ENCODE measurements around the gene PLXNB2. TPM values are rescaled to one million over a fixed set of nuclear protein-coding genes. Genes with fewer than 3 reads are reported as not detected.

Gene PLXNB2
- polyA plus RNA-seq, 1 donor from 2014 or later: 38.6 TPM

- H3K27ac ChIP-seq (ENCODE audit: low read length): no peak overlapping the region
- peaks cover 8% of the 10 kb centered on the region for H3K79me2 ChIP-seq (replicated peaks; ENCODE audit: insufficient read depth, low read length)
These were observed 40.6 kb upstream of the PLXNB2 start for GRCh38 chr22:50348058-50348457.

GRCh38 chr22:50347157-50347556, 39.7 kb upstream of the PLXNB2 start:
- H3K9me3 ChIP-seq (ENCODE audit: low read length): no peaks in the 10 kb centered on the region
- no peaks in the 10 kb centered on the region for H3K9me2 ChIP-seq (ENCODE audit: insufficient read depth, low read length)
- no peak overlapping the region for H3K27ac ChIP-seq (ENCODE audit: low read length)
- H4K20me1 ChIP-seq (ENCODE audit: insufficient read depth): no peaks in the 10 kb centered on the region
- peak overlapping the region; percentile 55 for H3K4me3 ChIP-seq (ENCODE audit: low read length)
- no peaks in the 10 kb centered on the region for H3F3A ChIP-seq (ENCODE audit: insufficient read depth, low read length, poor library complexity, severe bottlenecking)
- peaks cover 12% of the 10 kb centered on the region for H3K79me2 ChIP-seq (replicated peaks; ENCODE audit: insufficient read depth, low read length)
- H3K9ac ChIP-seq (ENCODE audit: low read length): peak overlapping the region; percentile 16
- H3K27me3 ChIP-seq (ENCODE audit: insufficient read depth, low read depth, low read length): no peaks in the 10 kb centered on the region
- no peaks in the 10 kb centered on the region for H3K36me3 ChIP-seq (ENCODE audit: insufficient read depth, low read length)
- H2AFZ ChIP-seq (ENCODE audit: low read depth, low read length): no peak overlapping the region
- no peak overlapping the region for H3K4me2 ChIP-seq (ENCODE audit: low read length)
- TF ChIP-seq TAF1 (IDR thresholded peaks at IDR 0.05; ENCODE audit: low read depth) (no peak), SMC3 (conservative IDR thresholded peaks at IDR 0.05; ENCODE audit: poor library complexity) (no peak), EP300 (conservative IDR thresholded peaks at IDR 0.05; ENCODE audit: poor library complexity, severe bottlenecking) (no peak), REST (IDR thresholded peaks at IDR 0.05; ENCODE audit: borderline replicate concordance) (no peak), EZH2 (IDR thresholded peaks at IDR 0.05; ENCODE audit: borderline replicate concordance, insufficient read depth, low read length, poor library complexity, severe bottlenecking) (no peak), RAD21 (conservative IDR thresholded peaks at IDR 0.05) (no peak), POLR2AphosphoS5 (IDR thresholded peaks at IDR 0.05) (no peak)
- TF ChIP-seq, protein P1, sequence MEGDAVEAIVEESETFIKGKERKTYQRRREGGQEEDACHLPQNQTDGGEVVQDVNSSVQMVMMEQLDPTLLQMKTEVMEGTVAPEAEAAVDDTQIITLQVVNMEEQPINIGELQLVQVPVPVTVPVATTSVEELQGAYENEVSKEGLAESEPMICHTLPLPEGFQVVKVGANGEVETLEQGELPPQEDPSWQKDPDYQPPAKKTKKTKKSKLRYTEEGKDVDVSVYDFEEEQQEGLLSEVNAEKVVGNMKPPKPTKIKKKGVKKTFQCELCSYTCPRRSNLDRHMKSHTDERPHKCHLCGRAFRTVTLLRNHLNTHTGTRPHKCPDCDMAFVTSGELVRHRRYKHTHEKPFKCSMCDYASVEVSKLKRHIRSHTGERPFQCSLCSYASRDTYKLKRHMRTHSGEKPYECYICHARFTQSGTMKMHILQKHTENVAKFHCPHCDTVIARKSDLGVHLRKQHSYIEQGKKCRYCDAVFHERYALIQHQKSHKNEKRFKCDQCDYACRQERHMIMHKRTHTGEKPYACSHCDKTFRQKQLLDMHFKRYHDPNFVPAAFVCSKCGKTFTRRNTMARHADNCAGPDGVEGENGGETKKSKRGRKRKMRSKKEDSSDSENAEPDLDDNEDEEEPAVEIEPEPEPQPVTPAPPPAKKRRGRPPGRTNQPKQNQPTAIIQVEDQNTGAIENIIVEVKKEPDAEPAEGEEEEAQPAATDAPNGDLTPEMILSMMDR (IDR thresholded peaks at IDR 0.05; ENCODE audit: poor library complexity, severe bottlenecking): no peak

More at GRCh38 chr22:50348058-50348457, 40.6 kb upstream of the PLXNB2 start:
- H3F3A ChIP-seq (ENCODE audit: insufficient read depth, low read length, poor library complexity, severe bottlenecking): no peaks in the 10 kb centered on the region
- TF ChIP-seq RAD21 (conservative IDR thresholded peaks at IDR 0.05) (no peak), REST (IDR thresholded peaks at IDR 0.05; ENCODE audit: borderline replicate concordance) (no peak), POLR2AphosphoS5 (IDR thresholded peaks at IDR 0.05) (no peak), SMC3 (conservative IDR thresholded peaks at IDR 0.05; ENCODE audit: poor library complexity) (no peak), EZH2 (IDR thresholded peaks at IDR 0.05; ENCODE audit: borderline replicate concordance, insufficient read depth, low read length, poor library complexity, severe bottlenecking) (no peak), TAF1 (IDR thresholded peaks at IDR 0.05; ENCODE audit: low read depth) (no peak), EP300 (conservative IDR thresholded peaks at IDR 0.05; ENCODE audit: poor library complexity, severe bottlenecking) (no peak), MXI1 (conservative IDR thresholded peaks at IDR 0.05; ENCODE audit: poor library complexity, severe bottlenecking) (no peak)
- TF ChIP-seq, protein P1 (IDR thresholded peaks at IDR 0.05; ENCODE audit: poor library complexity, severe bottlenecking): no peak
- no peaks in the 10 kb centered on the region for H3K27me3 ChIP-seq (ENCODE audit: insufficient read depth, low read depth, low read length)
- H4K20me1 ChIP-seq (ENCODE audit: insufficient read depth): no peaks in the 10 kb centered on the region
- no peaks in the 10 kb centered on the region for H3K36me3 ChIP-seq (ENCODE audit: insufficient read depth, low read length)
- peak overlapping the region; percentile 55 for H3K4me3 ChIP-seq (ENCODE audit: low read length)
- no peak overlapping the region for H3K9ac ChIP-seq (ENCODE audit: low read length)
- no peaks in the 10 kb centered on the region for H3K9me2 ChIP-seq (ENCODE audit: insufficient read depth, low read length)
- H3K4me2 ChIP-seq (ENCODE audit: low read length): no peak overlapping the region
- no peak overlapping the region for H2AFZ ChIP-seq (ENCODE audit: low read depth, low read length)
- no peaks in the 10 kb centered on the region for H3K9me3 ChIP-seq (ENCODE audit: low read length)

Data from neural cell (in vitro differentiated cells).